NCI-H2227 treated with DMSO at 0.1 percent for 48 hours (cell line): ENCODE data around the gene PON3.

Source experiments
- DNase-seq: peaks from one replicate; lab custom pipeline; 2025; lab: John Stamatoyannopoulos, UW

PON3 gene

DNA sequence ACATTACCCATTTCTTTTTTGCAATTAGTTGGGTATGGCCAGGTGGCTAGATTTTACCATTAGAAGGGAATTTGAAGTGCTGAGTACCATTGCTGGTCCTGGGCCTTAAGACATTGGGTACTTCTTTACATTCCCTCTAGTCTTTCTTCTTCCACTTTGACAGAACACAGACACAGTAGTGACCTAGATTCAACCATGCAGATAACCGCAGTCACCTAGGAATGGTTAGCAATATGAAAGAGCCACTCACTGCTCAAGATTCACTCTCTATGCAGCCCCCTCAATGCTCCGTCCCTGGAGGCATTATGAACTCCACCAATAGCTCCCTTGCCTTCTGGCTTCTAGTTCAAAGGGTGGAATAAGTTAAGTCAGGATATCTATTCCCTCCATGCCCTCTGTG is 55.7 kb downstream of the PON3 start:
- no peak for DNase-seq

DNA sequence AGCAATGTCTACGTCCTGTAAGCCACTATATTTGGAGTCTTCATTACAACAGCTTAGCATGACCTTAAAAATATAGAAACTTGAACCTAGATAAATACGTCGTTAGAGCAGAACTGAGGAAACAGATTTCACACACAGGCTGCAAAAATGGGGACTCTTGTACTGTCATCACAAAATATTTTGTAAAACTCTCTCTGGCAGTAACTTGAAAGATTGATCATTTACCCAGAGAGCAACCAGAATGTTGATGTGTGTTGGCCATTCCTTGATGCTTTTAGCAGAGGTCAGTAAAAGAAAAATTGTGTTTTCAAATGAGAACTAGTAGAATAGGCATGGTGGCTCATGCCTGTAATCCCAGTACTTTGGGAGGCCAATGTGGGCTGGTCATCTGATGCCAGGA is 57.3 kb downstream of the PON3 start:
- no peak for DNase-seq

- DNase-seq, result no peak
Observed at GRCh38 chr7:95335093-95335492, 61.1 kb downstream of the PON3 start.

DNA sequence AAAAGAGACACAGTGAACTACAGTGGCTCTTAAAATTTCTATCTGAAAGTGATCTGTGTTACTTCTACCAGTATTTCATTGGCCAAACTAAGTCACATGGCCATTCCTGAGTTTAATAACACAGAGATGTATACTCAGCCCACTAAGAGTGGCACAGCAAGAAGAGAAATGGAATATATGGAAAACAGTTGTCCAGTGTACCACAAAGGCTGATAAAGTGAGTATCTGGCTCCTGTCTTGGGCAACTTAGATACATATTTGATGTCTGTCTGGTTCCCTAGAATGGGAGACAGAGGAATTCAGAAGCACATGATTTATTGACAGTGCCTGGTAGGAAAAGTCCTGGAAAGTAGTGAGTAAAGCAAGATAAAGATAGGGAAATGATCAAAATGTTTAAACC is 61.7 kb downstream of the PON3 start:
- no peak for DNase-seq

- no peak for DNase-seq
Observed at GRCh38 chr7:95330961-95331337, 65.2 kb downstream of the PON3 start.

GRCh38 chr7:95330204-95330960 is 65.8 kb downstream of the PON3 start:
- DNase-seq, result no peak

GRCh38 chr7:95327356-95327755 is 68.8 kb downstream of the PON3 start:
- DNase-seq, result no peak

DNA sequence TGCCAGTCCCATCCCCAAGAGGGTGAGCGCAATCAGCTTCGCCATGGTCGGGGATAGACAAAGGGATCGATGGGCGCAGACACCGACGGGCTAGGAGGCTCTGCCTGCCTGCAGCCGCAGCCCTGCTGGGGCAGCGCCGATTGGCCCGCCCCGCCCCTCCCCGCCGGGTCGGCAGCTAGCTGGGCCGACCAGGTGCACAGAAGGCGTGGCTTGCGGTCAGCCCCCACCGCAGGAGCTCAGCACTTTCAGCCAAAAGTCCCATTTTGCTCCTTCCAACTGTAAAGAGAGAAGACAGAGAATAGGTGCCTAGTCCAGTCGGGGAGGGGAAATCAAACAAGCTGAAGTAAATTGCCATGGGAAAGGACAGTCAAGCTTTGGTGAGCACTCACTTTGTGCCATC is 71.7 kb downstream of the PON3 start, which contains the start of gene PON1:
PON1 (minus strand) TSS at position 102 of the 400 bp plus-strand sequence; CDS start at position 45, 57 bp downstream.
- DNase-seq, result no peak

GRCh38 chr7:95323410-95324129 is 72.6 kb downstream of the PON3 start:
- no peak for DNase-seq

DNA sequence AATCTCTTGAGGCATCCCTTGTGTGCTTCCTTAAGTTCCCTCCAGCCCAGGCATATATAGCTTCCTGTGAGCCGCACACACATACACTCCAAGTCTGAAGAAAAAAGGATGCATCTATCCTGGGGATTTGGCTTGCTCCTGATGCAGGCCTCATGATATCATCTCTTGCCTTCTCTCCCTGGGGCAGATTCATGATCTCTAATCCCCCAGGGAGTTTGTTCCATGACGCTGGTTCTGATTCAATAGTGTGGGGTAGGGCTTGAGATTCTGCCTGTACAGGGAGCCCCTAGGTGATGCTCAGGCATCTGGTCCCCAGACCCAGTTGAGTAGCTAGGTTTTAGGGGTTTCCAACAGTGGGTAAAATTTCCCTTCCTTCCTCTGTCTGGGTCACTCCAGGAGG is 73.3 kb downstream of the PON3 start:
- DNase-seq, result no peak

DNA sequence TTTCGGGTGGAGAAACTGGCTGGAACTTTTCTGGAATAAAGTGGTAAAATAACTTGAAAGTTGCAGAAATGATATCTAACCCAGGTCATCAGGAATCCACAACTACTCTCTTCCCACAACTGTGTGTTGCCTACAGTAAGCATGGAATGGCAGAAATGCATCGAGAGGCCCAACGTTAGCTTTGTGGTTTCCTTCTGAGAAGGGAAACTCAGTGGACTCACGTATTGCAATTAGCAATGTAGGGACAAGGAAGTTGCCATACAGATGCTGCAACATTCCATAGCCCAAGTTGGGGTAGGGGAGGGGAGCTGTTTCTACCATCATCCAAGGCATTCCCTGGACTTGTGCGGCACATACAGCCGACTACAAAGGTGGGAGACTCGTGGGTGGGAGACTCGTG is 73.8 kb downstream of the PON3 start:
- DNase-seq, result no peak

DNA sequence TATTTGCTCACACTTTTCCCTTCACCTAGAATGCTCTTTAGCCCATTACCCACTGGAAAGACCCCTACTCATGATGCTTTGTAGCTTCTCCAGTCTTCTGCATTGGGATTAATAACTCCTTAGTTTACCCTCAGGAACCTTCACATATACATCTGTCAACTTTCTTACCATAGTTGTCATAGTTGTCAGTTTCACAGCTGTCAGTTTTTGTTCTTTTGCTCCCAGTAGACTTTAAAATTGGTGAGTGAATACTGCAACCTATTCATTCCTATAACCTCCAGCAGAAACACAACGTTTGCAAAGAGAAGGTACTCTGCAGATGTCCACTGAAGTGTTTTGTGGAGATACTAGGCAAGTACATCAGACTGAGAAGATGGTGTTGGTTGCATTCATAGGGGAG is 74.5 kb downstream of the PON3 start:
- DNase-seq, result no peak

DNA sequence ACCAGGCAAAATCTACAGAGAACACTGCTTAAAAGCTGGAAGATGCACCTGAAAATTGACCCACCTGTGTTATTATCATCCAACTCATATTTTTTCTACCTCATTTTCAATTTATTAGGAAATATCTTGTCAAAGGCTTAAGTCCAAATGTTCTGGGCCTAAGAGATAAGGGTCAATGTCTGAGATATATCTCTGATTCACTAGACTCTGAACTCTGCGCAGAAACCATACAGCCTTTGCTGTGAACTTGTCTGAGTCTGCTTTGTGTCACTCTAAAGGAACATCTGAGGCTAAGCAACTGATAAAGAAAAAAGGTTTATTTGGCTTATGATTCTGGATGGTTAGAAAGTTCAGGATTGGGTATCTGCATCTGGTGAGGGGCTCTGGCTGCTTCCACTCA is 75.5 kb downstream of the PON3 start:
- DNase-seq, result no peak

DNA sequence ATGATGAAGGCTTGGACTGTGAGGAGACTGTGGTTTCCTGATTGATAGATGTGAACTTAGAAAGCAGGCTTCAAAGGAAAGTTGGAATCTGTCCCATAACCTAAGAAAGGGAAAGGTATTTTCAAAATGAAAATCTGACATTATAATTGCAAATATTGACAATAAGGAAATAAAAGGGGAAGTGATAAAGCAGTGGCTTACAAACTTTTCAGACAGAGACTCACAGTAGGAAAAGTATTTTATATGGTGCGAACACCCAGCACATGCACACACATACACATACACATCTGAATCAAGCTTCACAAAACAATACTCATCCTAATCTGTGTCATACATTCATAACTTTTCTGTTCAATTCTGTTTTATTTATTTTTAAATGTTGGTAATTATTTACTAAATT is 76.6 kb downstream of the PON3 start:
- DNase-seq, result no peak

DNA sequence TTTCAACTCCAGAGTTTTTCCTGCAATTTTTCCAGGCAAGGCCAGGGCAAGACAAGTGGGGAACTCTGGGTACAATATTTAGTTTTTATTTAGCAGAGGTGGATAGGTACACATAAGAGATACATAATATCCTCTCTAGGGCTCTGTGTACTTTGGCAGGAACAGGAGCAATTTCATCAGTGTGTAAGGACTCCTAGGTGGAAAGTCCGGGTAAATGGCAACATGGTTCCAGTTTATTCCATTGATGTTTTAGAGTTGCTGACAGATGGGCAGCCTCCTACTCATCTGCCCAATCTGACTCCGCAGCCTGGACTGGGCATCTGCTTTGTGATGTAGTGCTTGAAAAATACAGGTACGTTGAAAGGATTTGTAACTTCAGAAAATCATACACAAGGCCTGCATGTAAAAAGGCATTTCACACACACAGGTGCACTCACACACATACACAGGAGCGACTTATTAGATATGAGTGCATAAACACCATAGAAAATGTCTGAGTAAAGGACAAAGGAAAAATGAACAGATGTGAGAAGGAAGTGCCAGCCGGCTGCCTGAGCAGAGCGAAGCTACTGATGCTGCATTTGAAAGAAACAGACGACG is 77.6 kb downstream of the PON3 start:
- no peak for DNase-seq

GRCh38 chr7:95317966-95318365 is 78.2 kb downstream of the PON3 start:
- DNase-seq, result no peak

DNA sequence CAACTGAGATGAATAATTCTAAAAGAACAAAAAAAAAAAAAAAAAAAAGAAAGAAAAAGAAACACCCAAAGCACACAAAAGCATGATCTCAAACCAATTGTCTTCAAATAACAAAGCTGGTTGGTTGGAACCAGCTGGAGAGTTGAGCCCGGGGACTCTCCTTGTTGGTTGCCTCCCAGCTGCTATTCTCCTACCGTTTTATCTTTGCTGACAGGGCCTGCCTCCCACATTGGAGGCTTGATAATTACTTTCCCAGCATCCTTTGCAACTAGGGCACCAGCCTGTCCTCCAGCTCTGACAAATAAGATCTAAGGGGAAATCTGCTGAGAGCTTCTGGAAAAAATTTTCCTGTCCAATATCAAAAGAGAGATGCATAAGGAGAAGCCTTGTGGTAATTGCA is 78.6 kb downstream of the PON3 start:
- DNase-seq, result no peak

DNA sequence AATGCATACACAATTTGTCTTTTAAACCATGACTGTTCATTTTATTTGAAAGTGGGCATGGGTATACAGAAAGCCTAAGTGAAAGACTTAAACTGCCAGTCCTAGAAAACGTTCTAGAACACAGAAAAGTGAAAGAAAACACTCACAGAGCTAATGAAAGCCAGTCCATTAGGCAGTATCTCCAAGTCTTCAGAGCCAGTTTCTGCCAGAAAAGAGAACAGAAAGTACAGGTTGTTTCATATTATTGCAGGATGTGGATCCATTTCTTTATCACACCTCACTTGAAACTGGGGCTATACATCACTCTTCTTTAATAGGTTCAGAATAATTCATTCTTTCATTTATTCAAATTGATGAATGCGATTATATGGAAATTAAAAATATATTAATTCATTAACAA is 79.6 kb downstream of the PON3 start:
- no peak for DNase-seq

DNA sequence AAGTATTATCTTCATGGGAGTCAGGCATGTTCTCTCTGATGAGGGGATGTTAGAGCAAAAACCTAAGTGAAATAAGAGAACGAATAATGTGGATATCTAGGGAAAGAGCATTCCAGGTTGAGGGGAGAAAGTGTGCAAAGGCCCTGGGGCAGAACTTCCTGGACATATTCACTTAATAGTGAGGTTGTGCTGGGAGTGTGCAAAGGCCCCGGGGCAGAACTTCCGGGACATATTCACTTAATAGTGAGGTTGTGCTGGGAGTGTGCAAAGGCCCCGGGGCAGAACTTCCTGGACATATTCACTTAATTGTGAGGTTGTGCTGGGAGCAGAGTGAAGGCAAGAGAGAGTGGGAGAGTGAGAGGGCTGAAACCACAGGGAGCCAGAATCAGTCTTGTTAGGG is 83.6 kb downstream of the PON3 start:
- DNase-seq, result no peak

GRCh38 chr7:95311389-95311788 is 84.8 kb downstream of the PON3 start:
- no peak for DNase-seq

DNA sequence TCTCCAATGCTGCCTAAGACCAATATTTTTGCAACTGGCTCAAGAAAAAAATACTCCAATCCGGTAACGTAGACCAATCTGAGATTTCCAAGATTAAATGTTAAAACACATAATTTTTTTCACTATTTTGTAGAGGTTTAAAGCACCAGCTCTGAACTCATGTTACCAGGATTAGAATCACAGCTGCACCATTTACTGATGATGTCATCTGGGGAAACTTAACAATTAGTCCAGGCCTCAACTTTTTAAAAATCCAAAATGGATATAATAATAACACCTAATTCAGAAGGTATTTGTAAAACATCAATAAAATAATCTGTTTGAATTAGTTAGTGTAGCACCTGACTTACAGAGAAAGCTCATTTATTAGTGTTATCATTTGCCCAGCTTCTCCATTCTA is 86.2 kb downstream of the PON3 start:
- DNase-seq, result no peak
